Measurements from ENCODE around the gene KL.

DNA sequence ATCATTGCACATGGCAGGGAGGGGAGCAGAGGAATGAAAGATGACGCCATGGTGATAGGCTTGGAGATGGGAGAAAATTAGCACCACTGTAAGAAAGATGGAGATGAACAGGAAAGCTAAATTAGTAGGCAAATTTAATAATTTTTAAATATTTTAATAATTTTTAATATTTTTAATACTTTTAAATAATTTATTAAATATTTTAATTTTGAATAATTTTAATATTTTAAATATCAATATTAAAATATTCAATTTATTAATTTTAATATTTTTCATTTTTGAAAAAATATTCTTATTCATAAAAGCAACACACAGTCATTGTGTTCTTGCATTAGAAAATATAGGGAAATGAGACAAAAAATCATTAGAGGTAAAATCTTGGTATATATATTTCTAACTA lies 15.9 kb upstream of the KL start:
- TF ChIP-seq, protein P1, sequence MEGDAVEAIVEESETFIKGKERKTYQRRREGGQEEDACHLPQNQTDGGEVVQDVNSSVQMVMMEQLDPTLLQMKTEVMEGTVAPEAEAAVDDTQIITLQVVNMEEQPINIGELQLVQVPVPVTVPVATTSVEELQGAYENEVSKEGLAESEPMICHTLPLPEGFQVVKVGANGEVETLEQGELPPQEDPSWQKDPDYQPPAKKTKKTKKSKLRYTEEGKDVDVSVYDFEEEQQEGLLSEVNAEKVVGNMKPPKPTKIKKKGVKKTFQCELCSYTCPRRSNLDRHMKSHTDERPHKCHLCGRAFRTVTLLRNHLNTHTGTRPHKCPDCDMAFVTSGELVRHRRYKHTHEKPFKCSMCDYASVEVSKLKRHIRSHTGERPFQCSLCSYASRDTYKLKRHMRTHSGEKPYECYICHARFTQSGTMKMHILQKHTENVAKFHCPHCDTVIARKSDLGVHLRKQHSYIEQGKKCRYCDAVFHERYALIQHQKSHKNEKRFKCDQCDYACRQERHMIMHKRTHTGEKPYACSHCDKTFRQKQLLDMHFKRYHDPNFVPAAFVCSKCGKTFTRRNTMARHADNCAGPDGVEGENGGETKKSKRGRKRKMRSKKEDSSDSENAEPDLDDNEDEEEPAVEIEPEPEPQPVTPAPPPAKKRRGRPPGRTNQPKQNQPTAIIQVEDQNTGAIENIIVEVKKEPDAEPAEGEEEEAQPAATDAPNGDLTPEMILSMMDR (IDR thresholded peaks at IDR 0.05) = no peak
- TF ChIP-seq POLR2A (IDR thresholded peaks at IDR 0.05) (no peak), EP300 (IDR thresholded peaks at IDR 0.05) (no peak), POLR2AphosphoS5 (IDR thresholded peaks at IDR 0.05) (no peak)
